Activated CD4-positive, alpha-beta T cell treated with anti-CD3 and anti-CD28 coated beads for 24 hours (primary cell): ENCODE data around the gene PDE3A.
"Not testable (repeated sequence)": the region's sequence is repeated elsewhere in the genome, so short reads cannot be mapped to it uniquely, and the experiment has no call there.

Experiments used
- DNase-seq, 2 donors: peaks; one replicate each; pipeline ENCODE4 v3.0.0-alpha.2; 2020; ENCODE audit warnings: low read depth in 2 of 2

PDE3A gene

DNA sequence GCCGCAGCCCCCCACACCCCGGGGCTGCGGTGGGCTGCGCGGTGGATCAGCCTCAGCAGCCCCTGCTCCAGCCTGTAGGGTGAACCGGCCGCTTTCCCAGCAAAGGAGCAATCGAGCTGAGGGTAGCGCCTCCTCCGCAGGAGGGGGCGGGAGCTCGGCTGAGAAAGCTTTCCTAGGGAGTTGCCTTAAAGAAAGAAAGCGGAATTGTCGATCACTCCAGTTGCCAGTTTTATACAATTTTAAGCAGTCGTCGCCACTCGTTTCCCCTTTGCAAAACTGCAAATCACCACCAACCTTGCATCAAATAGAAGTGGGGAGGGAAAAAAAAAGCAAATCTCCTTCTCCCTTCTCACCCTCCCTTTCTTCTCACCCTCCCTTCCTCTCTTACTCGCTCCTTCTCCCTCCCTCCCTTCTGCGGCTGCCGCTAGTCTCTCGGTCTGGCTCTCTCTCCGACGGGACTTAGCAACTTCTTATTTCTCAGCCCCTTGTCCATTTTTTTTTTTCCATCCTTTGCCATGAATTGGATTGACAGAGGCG lies at the start of gene PDE3A:
Gene PDE3A (plus strand): TSS at position 424 of the 537 bp plus-strand sequence. CDS start 748 bp downstream, outside the sequence.
- no peak for DNase-seq

DNA sequence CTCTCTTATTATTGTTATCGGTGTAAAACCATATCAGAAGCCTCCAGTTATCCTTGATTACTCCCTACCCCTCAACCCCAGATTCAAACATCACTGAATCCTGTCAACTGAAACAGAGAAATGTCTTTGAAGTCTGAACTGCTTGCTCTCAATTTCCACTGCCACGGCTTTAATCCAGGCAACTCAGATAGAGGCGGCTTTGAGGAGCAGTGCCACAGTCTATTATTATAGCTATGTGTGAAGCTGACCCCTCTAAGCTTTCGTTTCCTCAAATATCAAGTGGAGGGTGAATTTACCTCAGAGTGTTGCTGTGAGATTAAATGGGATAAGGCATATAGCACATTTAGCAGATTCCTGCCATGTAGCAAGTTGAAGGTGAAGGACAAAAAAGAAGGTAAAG lies 49.0 kb upstream of the PDE3A start:
- no peak for DNase-seq

DNA sequence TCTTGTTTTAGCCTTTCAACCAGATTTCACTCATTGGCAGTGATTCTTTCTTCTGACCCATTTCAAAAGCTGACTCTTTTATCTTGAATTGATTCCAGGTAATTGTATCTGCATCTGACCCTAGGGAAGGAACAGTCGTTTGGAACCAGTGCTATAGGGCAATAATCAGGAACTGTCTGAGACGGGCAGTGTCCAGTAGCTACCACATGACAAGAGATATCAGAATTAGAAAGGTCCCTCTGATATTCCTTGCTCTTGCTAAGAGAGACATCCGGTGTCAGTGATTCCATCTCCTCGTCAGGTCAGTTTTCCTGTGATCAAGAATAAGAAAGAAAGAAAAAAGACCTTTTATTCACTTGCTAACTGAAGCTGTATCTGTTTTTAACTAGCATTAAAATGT lies 47.8 kb upstream of the PDE3A start:
- DNase-seq = no peak

DNA sequence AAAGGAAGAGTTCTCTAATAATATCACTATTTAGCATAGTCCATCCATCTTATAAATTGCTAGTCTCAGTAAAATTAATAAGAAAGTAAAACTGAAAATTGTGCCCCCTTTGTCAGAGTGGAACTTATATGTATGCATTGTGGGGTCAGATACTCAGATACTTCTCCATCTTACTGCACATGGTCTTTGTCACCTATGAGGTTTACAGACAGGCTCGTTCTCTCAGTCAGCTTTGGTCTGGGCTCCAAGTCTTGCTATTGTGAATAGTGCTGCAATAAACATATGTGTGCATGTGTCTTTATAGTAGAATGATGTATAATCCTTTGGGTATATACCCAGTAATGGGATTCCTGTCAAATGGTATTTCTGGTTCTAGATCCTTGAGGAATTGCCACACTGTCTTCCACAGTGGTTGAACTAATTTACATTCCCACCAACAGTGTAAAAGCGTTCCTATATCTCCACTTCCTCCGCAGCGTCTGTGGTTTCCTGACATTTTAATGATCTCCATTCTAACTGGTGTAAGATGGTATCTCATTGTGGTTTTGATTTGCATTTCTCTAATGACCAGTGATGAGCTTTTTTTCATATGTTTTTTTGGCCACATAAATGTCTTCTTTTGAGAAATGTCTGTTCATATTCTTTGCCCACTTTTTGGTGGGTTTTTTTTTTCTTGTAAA lies 37.4 kb upstream of the PDE3A start:
- not testable (repeated sequence) for DNase-seq

DNA sequence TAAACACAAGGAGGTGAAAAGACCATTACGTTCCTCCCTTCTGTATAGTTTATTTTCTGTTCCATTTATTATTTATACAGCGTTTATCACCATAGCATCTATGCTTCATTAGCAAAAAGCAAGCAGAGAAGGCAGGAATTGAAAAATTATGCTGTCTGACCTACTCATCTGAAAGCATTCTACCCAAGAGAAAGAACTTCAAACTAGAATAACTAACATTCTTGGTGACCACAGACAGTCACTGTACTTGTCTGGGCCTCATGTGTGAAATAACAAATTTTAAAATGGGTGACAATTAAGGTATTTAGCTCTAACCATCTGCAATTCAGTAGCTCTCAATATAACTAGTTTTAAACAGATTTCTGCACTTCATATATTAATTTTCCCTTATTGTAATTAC lies 29.3 kb upstream of the PDE3A start:
- DNase-seq = no peak

DNA sequence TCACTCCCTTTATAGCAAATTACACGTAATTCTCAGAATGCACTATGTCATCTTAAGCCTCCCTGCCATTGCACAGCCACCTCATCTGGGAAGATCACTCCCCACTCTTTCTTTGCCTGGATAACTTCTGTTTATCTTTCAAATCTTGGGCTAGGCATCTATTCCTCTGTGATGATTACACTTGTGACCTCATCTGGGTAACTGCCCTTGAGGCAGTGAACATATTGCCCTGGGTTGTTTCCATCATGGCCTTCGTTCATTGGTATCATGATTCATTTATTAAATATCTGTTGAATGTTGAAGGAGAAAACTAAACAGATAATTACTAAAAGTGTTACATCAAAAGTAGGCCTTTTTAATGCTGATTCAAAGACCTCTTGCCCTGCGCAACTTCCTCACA lies 26.2 kb upstream of the PDE3A start:
- no peak for DNase-seq

DNA sequence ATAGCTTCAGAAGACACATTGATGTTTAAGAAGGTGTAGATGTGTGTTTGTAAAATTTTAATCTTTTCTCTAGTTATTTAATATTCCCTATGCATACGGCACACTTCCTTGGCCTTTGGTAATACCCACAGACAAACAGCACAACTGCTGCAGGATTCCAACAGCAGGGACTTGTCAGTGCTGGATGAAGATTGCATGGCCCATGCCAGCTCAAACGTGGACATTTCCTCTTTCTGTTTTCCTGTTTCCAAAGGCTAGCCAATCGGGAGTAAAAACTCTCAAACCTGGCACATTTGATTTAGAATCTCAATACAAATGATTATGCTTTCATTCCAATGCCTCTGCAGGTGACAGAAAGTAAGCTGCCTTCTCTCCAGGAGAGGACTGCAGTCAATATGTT lies 22.5 kb upstream of the PDE3A start:
- DNase-seq = no peak

DNA sequence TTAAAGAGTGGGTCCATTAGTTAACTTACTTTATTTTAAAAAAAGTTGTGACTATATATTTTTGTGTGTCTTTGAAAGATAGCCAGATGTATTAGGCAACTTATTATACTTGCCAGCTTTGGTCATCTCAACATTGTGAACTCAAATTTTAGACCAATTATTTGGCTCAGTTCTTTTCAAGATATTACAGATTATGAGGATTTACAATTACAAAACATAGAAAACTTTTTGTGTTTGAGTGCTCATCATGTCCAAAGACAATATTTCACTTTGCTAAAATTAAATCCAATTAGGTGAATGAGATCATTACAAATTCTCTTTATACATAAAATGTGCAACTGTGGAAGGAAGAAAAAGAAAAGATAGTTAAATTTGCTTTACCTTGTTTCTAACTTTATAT lies 18.3 kb upstream of the PDE3A start:
- no peak for DNase-seq

DNA sequence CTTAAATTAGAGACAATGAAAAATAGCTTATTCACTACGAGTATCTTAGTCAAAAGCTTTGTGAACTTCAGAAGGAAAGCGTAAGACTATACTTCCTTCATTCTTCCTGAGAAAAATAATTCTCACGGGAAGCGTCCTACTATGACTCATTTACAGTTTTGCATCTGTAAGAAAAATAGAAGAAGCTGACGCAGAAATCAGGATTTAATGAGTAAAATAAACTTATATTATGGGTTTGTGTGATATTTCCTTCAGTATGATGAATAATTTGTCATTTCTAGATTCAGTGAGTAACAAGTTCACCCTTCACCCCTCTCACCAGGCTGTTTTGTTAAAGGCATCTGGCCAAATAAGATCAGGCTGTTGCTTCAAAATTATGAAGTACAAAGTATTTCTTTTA lies 17.8 kb upstream of the PDE3A start:
- no peak for DNase-seq

DNA sequence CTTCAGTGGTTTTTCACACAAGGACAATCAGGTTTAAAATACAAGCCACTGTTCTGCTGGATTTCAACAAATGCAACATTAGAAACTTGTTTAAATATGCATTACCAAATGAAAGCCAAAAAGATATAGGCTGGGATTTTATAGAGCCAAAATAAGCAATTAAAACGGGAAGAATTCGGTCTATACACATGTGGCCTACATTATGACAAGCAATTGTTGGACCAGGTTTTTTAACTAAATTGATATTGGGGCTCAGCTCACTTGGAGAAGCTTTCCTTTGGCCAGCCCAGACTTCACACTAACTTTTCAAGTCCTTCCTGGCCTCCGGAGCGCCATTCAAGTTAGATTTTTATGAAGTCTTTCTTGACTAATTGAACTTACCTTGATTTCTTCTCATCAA lies 16.9 kb upstream of the PDE3A start:
- no peak for DNase-seq

DNA sequence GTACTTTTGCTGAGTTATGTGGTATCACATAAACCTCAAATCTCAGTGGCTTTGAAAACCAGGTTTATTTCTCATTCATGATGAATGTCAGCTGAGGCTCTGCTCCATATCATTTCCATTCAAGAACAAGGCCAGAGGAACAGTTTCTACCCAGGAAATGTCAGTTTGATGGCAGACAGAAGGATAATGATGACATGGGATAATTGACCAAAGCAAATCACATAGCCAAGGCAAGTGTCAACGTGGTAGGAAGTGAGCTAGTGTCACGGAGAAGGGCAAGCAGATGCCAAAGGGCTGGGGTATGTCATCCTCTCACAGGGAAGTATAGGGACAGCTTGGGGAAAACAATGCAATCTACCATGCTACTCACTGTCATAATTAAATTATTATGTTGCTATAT lies 12.3 kb upstream of the PDE3A start:
- DNase-seq = no peak

DNA sequence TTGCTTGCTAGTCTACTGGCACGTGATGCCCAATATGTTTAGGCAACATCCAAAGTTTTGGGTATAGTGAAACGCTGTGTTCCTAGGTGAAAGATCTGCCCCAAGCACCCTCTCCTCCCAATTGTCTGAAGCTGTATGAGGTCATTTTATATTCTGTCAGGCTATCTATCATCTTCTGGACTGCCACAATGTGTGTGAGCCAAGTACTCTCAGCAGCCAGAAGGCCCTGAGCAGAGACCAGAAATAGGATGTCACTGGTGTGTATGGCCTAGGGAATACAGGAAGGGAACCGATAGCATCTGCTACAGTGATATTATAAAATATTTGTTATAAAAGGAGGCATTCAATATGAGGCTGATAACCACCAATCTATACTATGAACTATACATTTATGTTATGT lies 7.9 kb upstream of the PDE3A start:
- DNase-seq = no peak

DNA sequence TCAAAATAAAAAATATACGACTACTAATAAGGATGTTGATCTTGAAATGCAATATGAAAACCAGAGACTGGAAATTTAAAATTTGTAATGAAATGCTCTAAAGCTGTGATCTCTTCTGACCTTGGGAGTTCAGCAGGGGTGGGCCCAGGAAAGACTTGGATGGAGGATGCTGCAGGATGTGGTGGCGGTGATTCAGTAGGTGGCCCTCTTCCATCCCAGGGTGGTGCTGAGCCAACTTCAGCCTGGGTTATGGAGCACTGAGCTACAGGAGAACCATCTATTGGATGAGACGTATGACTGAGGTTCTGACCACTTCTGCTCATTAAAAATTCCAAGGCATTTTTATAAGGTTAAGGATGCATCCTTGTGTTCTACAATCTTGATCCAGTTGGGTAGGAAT lies 6.9 kb upstream of the PDE3A start:
- no peak for DNase-seq

DNA sequence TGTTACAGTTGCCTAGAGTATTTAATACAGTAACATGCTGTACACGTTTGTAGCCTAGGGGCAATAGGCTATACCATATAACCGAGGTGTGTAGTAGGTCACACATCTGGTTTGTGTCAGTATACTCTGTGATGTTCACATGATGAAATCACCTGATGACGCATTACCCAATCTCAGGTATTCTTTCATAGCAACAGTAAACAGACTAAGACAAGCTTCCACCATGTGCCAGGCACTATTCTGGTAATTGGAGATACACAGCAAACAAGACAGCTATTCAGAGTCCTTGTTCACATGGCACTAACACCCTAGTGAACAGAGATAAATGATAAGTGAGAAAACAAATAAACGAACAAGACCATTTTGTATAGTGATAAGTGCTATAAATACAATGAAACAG lies 3.8 kb upstream of the PDE3A start:
- no peak for DNase-seq

DNA sequence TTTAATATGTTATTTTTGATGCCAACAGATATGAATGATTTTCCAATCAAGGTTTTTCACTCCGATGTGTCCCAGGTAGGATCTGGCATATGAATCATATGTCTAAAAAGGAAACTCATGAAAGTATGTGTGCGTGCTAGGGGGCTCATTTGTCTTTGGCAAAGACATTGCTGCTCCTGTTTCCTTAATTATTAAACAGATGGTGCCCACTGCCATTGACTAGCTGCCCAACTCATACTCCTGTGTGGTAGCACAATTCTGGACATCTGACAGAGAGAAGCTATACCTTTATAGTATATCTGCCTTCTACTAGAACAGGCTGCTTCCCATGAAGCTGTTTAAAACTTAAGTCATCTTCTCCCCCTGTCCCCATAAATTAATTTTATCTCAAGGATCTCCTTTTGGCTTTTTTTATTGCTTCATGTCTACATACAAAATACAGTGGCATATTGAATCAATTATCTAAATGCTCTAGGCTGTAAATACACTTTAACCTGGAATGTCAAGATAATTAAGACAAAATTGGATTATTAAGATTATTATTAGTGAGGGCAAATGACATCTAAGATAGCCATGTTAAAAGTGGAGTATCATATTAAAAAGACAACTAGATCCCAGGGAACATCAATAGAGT lies 1.4 kb upstream of the PDE3A start:
- DNase-seq = no peak

DNA sequence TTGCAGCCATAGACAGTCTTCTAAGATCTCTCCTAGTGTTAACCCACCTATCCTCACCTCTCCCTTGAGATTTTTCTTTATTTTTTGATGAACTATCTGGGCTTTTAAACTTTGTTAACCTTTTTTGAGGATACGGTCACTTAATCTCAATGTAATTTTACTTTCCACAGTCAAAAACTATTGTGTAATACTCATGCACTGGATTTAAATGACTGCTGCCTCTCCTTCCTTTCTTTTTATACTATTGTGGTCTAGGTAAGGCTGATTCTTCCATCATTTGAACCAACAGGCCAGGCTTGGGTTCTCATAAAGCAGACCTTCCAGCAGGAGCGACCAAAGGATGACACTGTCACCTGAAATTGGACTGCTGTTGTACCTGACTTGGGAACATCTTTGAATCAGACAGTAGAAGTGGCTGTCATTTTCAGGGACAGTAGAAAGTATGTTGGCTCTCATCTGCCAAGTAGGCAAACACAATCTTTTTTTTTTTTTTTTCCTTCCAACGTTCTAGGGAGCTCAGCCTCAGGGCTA lies 689 bp upstream of the PDE3A start:
- no peak for DNase-seq

DNA sequence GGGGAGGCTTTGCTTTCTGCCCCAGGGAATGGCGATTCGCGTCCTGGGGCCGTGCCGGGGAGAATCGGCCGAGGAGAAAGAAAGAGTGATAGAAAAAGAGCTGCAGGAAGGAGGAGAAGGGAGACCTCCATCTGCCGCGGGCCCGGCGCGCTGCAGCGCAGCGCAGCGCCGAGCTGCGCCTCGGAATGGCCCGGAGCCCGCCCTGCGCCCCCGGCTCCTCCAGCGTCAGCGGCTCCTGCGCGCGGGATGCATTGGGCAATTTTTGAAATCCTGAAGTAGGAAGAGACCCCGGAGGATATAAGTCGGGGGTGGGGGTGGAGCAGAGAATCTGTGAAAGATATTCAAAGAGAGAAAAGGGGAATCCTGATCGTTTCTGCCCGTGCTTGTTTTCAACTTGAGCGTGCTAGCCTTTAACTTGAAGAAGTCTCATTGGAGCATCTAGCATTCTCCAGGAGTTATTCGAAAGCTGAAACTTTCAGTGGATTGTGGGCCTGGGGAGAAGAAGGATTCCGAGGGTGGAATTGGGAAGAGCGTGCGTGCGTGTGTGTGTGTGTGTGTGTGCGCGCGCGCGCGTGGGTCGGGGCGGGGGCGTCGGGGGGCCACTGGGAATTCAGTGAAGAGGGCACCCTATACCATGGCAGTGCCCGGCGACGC lies 441 bp downstream of the PDE3A start:
- DNase-seq = no peak

DNA sequence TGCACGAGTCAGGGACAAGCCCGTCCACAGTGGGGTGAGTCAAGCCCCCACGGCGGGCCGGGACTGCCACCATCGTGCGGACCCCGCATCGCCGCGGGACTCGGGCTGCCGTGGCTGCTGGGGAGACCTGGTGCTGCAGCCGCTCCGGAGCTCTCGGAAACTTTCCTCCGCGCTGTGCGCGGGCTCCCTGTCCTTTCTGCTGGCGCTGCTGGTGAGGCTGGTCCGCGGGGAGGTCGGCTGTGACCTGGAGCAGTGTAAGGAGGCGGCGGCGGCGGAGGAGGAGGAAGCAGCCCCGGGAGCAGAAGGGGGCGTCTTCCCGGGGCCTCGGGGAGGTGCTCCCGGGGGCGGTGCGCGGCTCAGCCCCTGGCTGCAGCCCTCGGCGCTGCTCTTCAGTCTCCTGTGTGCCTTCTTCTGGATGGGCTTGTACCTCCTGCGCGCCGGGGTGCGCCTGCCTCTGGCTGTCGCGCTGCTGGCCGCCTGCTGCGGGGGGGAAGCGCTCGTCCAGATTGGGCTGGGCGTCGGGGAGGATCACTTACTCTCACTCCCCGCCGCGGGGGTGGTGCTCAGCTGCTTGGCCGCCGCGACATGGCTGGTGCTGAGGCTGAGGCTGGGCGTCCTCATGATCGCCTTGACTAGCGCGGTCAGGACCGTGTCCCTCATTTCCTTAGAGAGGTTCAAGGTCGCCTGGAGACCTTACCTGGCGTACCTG lies 1.1 kb downstream of the PDE3A start:
- DNase-seq = no peak

DNA sequence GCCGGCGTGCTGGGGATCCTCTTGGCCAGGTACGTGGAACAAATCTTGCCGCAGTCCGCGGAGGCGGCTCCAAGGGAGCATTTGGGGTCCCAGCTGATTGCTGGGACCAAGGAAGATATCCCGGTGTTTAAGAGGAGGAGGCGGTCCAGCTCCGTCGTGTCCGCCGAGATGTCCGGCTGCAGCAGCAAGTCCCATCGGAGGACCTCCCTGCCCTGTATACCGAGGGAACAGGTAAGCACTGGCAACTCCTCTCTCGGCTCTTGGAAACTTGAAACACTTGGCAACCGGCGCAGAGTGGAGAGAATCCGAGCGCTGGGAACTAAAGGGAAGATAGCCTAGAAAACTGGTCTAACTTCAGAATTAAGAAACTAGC lies 1.7 kb downstream of the PDE3A start:
- DNase-seq = no peak

DNA sequence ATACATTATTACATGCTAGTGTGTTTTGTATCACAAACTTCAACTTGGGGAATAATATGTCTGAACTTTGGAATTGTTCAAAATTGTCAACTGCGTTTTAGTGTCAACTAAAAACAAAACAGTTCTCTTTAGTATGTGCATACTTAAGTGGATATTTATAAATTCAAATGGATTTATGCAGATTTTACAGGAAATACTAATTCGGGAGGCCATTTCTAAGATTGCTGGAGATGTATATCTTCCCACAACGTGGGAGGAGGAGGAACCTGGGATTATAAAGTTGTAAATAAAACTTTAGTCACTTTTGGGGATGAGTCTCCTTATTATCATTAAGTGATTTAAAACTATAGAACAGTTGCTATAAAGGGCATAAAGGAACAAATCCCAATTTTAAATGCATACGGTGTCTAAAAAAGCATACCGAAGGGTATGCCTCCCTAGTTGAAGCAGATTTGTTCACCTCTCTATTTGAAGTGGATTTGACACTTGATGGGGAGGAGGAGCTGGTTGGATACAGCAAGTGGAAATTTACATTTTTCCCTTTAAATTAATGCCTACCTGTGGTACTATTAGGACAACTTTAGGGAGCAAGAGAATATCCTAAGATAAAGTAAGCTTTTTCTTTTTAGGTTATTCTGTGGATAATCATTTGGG lies 2.7 kb downstream of the PDE3A start:
- no peak for DNase-seq

DNA sequence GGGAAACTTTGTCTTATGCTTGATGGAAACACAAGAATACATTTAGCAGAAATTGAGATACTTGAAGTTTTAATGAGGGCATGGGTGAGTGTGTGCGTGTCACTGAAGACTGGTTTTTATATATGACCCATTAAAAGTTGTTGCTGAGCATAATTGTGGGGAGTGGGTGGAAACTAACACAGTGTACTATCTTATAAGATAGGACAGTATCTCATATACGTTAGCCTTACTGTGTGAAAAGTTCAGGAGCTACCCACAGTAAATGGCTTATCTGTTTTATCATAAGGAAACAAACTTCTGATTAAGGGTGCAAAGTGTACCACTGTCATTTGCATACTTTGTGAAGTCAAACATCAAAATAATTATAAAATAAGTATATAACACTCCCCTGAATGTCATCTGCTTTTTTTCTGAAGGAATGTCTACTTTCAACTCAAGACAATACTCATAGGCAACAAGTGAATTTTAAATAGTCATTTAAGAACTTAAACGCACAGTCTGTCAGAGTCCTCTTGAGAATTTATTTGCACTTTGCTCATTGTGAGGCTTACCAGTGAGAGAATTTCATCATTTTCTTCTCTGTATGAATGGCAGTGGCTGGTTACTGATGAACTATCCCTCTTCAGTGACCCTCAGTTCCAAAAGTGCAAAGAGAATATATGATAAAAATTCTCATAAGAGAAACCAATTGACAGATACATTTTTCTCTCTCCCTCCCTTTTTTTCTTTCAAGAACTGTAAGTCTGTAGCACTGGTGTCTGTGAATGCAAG lies 4.2 kb downstream of the PDE3A start:
- DNase-seq = no peak
